Neural cell (in vitro differentiated cells): ENCODE results near the gene ANKZF1. TPM values are rescaled to one million over a fixed set of nuclear protein-coding genes. Genes with fewer than 3 reads are reported as not detected.
A peak's percentile ranks its signal among the peaks of the same experiment; 100 is the strongest.

Experiments
- H2AFZ ChIP-seq: fragments of 200-600, 300-800 bp; sonication (generic), shearing (Covaris generic); 2 replicates; pipeline ENCODE4 v1.6.0; 2014; ENCODE audit warnings: low read depth, mild to moderate bottlenecking, antibody characterized with exemption, low read length, moderate library complexity
- H3F3A ChIP-seq: fragments of 200-600 bp; shearing (Covaris generic); 2 replicates; pipeline ENCODE4 v1.6.1; 2016; ENCODE audit warnings: mild to moderate bottlenecking, moderate library complexity, mixed read lengths, antibody characterized with exemption, low read length; ENCODE audit not compliant: insufficient read depth, poor library complexity, severe bottlenecking
- H3K27ac ChIP-seq: fragments of 200-600, 300-800 bp; sonication (generic), shearing (Covaris generic); 2 replicates; pipeline ENCODE4 v1.5.1; 2014; ENCODE audit warnings: mild to moderate bottlenecking, low read length, moderate library complexity
- H3K27me3 ChIP-seq: fragments of 300-800, 200-600 bp; sonication (generic), shearing (Covaris generic); 2 replicates; pipeline ENCODE4 v1.6.0; 2014; ENCODE audit warnings: mild to moderate bottlenecking, low read depth, low read length, moderate library complexity; ENCODE audit not compliant: insufficient read depth
- H3K36me3 ChIP-seq: fragments of 300-800, 200-600 bp; sonication (generic), shearing (Covaris generic); 2 replicates; pipeline ENCODE4 v1.5.1; 2014; ENCODE audit warnings: mild to moderate bottlenecking, antibody characterized with exemption, low read length, moderate library complexity; ENCODE audit not compliant: insufficient read depth
- H3K4me2 ChIP-seq: fragments of 300-800, 200-600 bp; sonication (generic), shearing (Covaris generic); 2 replicates; pipeline ENCODE4 v1.6.0; 2014; ENCODE audit warnings: mild to moderate bottlenecking, low read length
- H3K4me3 ChIP-seq: fragments of 300-800, 200-600 bp; sonication (generic), shearing (Covaris generic); 2 replicates; pipeline ENCODE4 v1.5.1; 2014; ENCODE audit warnings: mild to moderate bottlenecking, low read length, moderate library complexity
- H3K79me2 ChIP-seq: fragments of 200-600 bp; shearing (Covaris generic); replicated peaks from 2 replicates; pipeline ENCODE4 v1.6.0; 2014; ENCODE audit warnings: mild to moderate bottlenecking, low read length, moderate library complexity; ENCODE audit not compliant: insufficient read depth
- H3K9ac ChIP-seq: fragments of 300-800, 200-600 bp; sonication (generic), shearing (Covaris generic); 2 replicates; pipeline ENCODE4 v1.6.1; 2016; ENCODE audit warnings: mild to moderate bottlenecking, low read length, mixed read lengths
- H3K9me2 ChIP-seq: fragments of 200-600 bp; shearing (Covaris generic); 2 replicates; pipeline ENCODE4 v1.6.1; 2016; ENCODE audit warnings: mild to moderate bottlenecking, low read length, mixed read lengths; ENCODE audit not compliant: insufficient read depth
- H3K9me3 ChIP-seq: fragments of 200-600, 300-800 bp; sonication (generic), shearing (Covaris generic); 2 replicates; pipeline ENCODE4 v1.6.1; 2016; ENCODE audit warnings: mild to moderate bottlenecking, mixed run types, low read length, moderate library complexity, mixed read lengths
- H4K20me1 ChIP-seq: fragments of 200-600 bp; shearing (Covaris generic); 2 replicates; pipeline ENCODE4 v1.6.1; 2016; ENCODE audit warnings: mild to moderate bottlenecking, mixed run types; ENCODE audit not compliant: insufficient read depth
- CTCF ChIP-seq: fragments of 450-650 bp; IDR thresholded peaks from 2 replicates; pipeline ENCODE4 v1.5.1; 2014; ENCODE audit warnings: antibody characterized with exemption, mild to moderate bottlenecking, moderate library complexity; ENCODE audit not compliant: poor library complexity, severe bottlenecking
- POLR2AphosphoS5 ChIP-seq: IDR thresholded peaks from 2 replicates; pipeline ENCODE4 v1.6.1; 2012
- RAD21 ChIP-seq: fragments of 450-650 bp; conservative IDR thresholded peaks from 2 replicates; pipeline ENCODE4 v1.6.1; 2014; ENCODE audit warnings: antibody characterized with exemption, mild to moderate bottlenecking, moderate library complexity
- TAF1 ChIP-seq: IDR thresholded peaks from 2 replicates; pipeline ENCODE4 v1.6.1; 2012; ENCODE audit warnings: low read depth
- polyA plus RNA-seq: library from polyadenylated mRNA; depleted of rRNA; stranded (reverse); fragments of >200 nt; gene quantifications from 2 replicates; pipeline ENCODE4 v1.2.3, GENCODE V29; 2014
- TF ChIP-seq, protein P1 (sequence below): IDR thresholded peaks from 2 replicates; pipeline ENCODE4 v1.6.1; 2012; ENCODE audit warnings: borderline replicate concordance

The ANKZF1 gene
- polyA plus RNA-seq, 1 donor from 2014 or later: 185 TPM

DNA sequence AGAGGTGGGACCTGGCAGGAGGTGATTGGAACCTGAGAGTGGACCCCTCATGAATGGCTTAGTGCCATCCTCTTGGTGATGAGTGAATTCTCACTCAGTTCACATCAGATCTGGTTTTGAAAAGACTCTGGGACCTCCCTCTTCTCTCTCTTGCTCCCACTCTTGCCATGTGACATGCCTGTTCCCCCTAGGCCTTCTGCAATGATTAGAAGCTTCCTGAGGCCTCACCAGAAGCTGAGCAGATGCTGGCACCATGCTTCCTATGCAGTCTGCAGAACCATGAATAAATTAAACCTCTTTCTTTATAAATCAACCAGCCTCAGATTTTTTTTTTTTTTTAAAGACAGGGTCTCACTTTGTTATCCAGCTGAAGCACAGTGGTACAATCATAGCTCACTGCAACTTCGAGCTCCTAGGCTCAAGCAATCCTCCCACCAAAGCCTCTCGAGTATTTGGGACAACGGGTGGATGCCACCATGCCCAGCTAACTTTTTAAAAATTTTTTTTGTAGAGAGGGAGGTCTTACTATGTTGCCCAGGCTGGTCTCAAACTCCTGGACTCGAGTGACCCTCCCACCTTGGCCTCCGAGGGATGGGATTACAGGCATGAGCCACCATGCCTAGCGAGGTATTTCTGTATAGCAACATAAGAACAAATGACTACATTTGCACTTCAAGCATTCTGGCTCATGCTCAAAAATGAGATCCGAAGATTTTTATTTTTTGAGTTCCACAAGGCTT is 25.0 kb upstream of the ANKZF1 start:
- Histone ChIP-seq H3K4me3 (no peak overlapping the region), H3K9ac (no peak overlapping the region), H3K36me3 (no peaks in the 10 kb centered on the region), H3K79me2 (no peaks in the 10 kb centered on the region), H3K9me2 (no peaks in the 10 kb centered on the region), H3F3A (no peaks in the 10 kb centered on the region), H3K4me2 (no peak overlapping the region), H3K27me3 (no peaks in the 10 kb centered on the region), H3K27ac (no peak overlapping the region), H3K9me3 (no peaks in the 10 kb centered on the region), H2AFZ (no peak overlapping the region), H4K20me1 (no peaks in the 10 kb centered on the region)
- no peak for TF ChIP-seq POLR2AphosphoS5

DNA sequence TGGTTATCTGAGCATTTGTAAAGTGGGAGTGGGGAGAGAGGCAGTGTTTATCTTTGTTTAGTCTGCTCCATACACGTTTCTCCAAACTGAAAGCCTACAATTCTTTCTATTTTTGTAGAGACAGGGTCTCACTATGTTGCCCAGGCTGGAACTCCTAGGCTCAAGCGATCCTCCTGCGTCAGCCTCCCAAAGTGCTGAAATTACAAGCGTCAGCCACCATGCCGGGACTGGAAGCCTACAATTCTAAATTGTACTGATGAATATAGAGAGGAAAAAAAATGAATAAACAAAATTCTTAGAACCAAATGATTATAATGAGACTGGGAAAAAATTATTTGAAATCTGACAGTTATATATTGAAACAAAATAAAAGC is 24.5 kb upstream of the ANKZF1 start:
- no peak overlapping the region for H3K9ac ChIP-seq
- H2AFZ ChIP-seq: no peak overlapping the region
- H4K20me1 ChIP-seq: no peaks in the 10 kb centered on the region
- no peaks in the 10 kb centered on the region for H3K9me3 ChIP-seq
- H3K4me3 ChIP-seq: no peak overlapping the region
- no peak for TF ChIP-seq CTCF
- TF ChIP-seq, protein P1, sequence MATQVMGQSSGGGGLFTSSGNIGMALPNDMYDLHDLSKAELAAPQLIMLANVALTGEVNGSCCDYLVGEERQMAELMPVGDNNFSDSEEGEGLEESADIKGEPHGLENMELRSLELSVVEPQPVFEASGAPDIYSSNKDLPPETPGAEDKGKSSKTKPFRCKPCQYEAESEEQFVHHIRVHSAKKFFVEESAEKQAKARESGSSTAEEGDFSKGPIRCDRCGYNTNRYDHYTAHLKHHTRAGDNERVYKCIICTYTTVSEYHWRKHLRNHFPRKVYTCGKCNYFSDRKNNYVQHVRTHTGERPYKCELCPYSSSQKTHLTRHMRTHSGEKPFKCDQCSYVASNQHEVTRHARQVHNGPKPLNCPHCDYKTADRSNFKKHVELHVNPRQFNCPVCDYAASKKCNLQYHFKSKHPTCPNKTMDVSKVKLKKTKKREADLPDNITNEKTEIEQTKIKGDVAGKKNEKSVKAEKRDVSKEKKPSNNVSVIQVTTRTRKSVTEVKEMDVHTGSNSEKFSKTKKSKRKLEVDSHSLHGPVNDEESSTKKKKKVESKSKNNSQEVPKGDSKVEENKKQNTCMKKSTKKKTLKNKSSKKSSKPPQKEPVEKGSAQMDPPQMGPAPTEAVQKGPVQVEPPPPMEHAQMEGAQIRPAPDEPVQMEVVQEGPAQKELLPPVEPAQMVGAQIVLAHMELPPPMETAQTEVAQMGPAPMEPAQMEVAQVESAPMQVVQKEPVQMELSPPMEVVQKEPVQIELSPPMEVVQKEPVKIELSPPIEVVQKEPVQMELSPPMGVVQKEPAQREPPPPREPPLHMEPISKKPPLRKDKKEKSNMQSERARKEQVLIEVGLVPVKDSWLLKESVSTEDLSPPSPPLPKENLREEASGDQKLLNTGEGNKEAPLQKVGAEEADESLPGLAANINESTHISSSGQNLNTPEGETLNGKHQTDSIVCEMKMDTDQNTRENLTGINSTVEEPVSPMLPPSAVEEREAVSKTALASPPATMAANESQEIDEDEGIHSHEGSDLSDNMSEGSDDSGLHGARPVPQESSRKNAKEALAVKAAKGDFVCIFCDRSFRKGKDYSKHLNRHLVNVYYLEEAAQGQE: no peak
- TF ChIP-seq RAD21: no peak
- no peaks in the 10 kb centered on the region for H3K79me2 ChIP-seq
- no peak overlapping the region for H3K4me2 ChIP-seq
- H3K27ac ChIP-seq: no peak overlapping the region
- H3K9me2 ChIP-seq: no peaks in the 10 kb centered on the region
- H3F3A ChIP-seq: no peaks in the 10 kb centered on the region
- no peaks in the 10 kb centered on the region for H3K27me3 ChIP-seq
- no peaks in the 10 kb centered on the region for H3K36me3 ChIP-seq

GRCh38 chr2:219205981-219206327 is 23.7 kb upstream of the ANKZF1 start:
- Histone ChIP-seq H3F3A (no peaks in the 10 kb centered on the region), H3K36me3 (no peaks in the 10 kb centered on the region), H3K4me2 (peak overlapping the region; percentile 76), H3K9me2 (no peaks in the 10 kb centered on the region), H3K4me3 (peak overlapping the region; percentile 78), H2AFZ (peak overlapping the region; percentile 87), H3K27ac (peak overlapping the region; percentile 96), H3K27me3 (no peaks in the 10 kb centered on the region), H3K79me2 (no peaks in the 10 kb centered on the region), H3K9me3 (no peaks in the 10 kb centered on the region), H4K20me1 (no peaks in the 10 kb centered on the region), H3K9ac (peak overlapping the region; percentile 90)
- no peak for TF ChIP-seq POLR2AphosphoS5
- TF ChIP-seq, protein P1: no peak
- no peak for TF ChIP-seq TAF1
